ENCODE results near the gene VIT.

GRCh38 chr2:36731941-36732672 is 35.6 kb downstream of the VIT start:
- no peak for TF ChIP-seq CTCF (IDR thresholded peaks at IDR 0.05; ENCODE audit: low read length)
- no peak for TF ChIP-seq EZH2 (optimal IDR thresholded peaks at IDR 0.05; ENCODE audit: low read depth, low read length)
- TF ChIP-seq EZH2phosphoT487 (IDR thresholded peaks at IDR 0.05; ENCODE audit: low read length), result no peak
